MV-4-11 (cell line): ENCODE measurements around the gene CBLL1.

Source experiments
- DNase-seq: peaks from one replicate; lab custom pipeline; 2025; lab: John Stamatoyannopoulos, UW

The CBLL1 gene

GRCh38 chr7:107744345-107744750, 406 bp downstream of the CBLL1 start:
- DNase-seq, result peak; percentile 59

GRCh38 chr7:107746006-107746405, 2.1 kb downstream of the CBLL1 start:
- DNase-seq, result no peak

GRCh38 chr7:107751113-107751512, 7.2 kb downstream of the CBLL1 start:
- DNase-seq, result no peak

GRCh38 chr7:107754642-107755041, 10.7 kb downstream of the CBLL1 start:
- no peak for DNase-seq

GRCh38 chr7:107758667-107759066, 14.7 kb downstream of the CBLL1 start:
- DNase-seq, result no peak

GRCh38 chr7:107767391-107767790, 23.4 kb downstream of the CBLL1 start:
- DNase-seq, result no peak

- DNase-seq, result no peak
These were observed 24.3 kb downstream of the CBLL1 start for GRCh38 chr7:107768263-107768662.

- no peak for DNase-seq
These were observed 29.1 kb downstream of the CBLL1 start for GRCh38 chr7:107773027-107773426.

- DNase-seq, result no peak
These were observed 33.8 kb downstream of the CBLL1 start for GRCh38 chr7:107777702-107778101.

- no peak for DNase-seq
These were observed 34.3 kb downstream of the CBLL1 start for GRCh38 chr7:107778283-107778682.

GRCh38 chr7:107779647-107780099, 35.7 kb downstream of the CBLL1 start:
- DNase-seq, result no peak

- no peak for DNase-seq
These were observed 38.4 kb downstream of the CBLL1 start for GRCh38 chr7:107782374-107782773.

- DNase-seq, result no peak
These were observed 39.7 kb downstream of the CBLL1 start for GRCh38 chr7:107783648-107784047.

GRCh38 chr7:107785170-107785569, 41.2 kb downstream of the CBLL1 start:
- DNase-seq, result no peak

- DNase-seq, result no peak
These were observed 42.0 kb downstream of the CBLL1 start for GRCh38 chr7:107785926-107786325.

- DNase-seq, result no peak
These were observed 44.3 kb downstream of the CBLL1 start for GRCh38 chr7:107788216-107788615.

GRCh38 chr7:107788662-107789061, 44.7 kb downstream of the CBLL1 start:
- no peak for DNase-seq

GRCh38 chr7:107789647-107790046, 45.7 kb downstream of the CBLL1 start:
- DNase-seq, result no peak

- no peak for DNase-seq
These were observed 48.4 kb downstream of the CBLL1 start for GRCh38 chr7:107792364-107792763.

GRCh38 chr7:107799647-107800264, 55.8 kb downstream of the CBLL1 start:
- no peak for DNase-seq

- no peak for DNase-seq
These were observed 59.2 kb downstream of the CBLL1 start, which contains the start of gene SLC26A3 for GRCh38 chr7:107803009-107803610. SLC26A3 (minus strand) TSS chr7:107803223; CDS start chr7:107794509, 8,714 bp downstream.

GRCh38 chr7:107809179-107809578, 65.2 kb downstream of the CBLL1 start:
- DNase-seq, result no peak

GRCh38 chr7:107810626-107811025, 66.7 kb downstream of the CBLL1 start:
- no peak for DNase-seq
